NCI-H510A treated with DMSO at 0.1 percent for 48 hours (cell line): ENCODE results near the gene XKR7.

Source experiments
- DNase-seq: peaks from one replicate; lab custom pipeline; 2025; lab: John Stamatoyannopoulos, UW

Gene XKR7

DNA sequence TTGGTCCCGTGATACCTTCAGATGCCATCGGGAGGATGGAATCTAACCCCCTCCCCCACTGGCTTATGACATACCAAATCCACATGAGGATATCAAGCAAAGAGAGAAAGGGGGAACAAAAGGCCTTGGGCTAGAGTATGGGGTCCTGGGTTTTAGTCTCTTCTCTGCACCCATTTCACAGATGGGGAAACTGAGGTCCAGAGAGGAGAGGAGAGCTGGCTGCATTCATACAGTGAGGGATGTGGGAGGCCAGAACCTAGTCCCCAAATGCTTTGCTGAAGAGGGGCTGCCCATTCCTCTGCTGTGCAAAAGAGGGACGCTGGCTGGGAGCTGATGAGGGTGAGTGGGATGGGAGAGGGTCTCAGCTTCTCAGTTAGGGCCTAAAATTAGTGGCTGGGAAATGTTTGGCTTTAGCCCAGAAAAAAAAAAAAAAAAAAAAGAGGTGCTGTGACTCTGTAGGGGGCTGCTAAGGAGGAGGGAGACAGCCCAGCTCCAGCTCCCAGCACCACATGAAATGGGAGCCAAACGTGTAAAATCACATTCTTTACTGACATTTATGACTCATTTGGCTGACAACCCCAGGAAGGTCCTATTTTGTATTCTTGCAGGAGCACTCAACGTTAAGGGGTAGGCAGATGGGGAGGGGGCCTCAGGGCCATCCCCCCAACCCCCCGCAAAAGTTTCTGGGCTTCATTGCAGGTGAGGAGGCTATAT is 11.9 kb downstream of the XKR7 start:
- DNase-seq = no peak

DNA sequence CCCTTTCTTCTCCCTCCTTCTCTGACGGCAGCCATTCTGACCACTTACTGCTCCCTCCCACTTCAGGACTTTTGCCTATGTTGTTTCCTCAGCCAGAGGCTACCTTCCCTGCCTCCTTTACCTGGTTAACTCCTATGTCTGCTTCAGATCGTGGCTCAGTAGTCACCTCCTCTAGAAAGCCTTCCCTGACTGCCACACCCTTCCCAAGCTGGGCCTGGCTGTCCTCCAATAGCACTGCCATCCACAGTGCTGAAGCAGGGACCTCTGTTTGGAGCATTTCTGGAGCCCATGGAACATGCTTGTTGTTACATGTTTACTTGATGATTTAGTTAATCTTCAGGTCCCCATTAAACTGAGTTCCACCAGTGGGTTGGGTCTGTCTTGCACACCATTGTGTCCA is 13.8 kb downstream of the XKR7 start:
- no peak for DNase-seq

GRCh38 chr20:31984981-31985471 is 17.1 kb downstream of the XKR7 start:
- DNase-seq = no peak

DNA sequence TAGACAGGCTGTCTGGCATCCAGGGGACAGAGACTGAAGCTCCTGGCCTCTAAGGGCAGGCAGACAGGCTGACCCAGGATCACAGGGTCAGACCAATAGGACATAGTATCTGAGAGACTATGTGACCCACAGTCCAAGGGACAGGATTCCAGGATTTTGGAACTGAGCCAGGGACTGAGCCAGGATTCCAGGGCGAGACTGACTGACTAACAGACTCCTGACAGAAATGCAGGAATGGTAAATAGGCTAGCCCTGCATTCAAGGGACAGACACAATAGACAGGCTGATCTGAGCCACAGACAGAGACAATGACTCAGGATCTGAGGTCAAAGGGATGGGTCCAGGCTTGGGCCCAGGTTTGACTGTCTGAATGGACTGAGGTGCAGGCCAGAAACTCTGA is 19.8 kb downstream of the XKR7 start:
- no peak for DNase-seq

DNA sequence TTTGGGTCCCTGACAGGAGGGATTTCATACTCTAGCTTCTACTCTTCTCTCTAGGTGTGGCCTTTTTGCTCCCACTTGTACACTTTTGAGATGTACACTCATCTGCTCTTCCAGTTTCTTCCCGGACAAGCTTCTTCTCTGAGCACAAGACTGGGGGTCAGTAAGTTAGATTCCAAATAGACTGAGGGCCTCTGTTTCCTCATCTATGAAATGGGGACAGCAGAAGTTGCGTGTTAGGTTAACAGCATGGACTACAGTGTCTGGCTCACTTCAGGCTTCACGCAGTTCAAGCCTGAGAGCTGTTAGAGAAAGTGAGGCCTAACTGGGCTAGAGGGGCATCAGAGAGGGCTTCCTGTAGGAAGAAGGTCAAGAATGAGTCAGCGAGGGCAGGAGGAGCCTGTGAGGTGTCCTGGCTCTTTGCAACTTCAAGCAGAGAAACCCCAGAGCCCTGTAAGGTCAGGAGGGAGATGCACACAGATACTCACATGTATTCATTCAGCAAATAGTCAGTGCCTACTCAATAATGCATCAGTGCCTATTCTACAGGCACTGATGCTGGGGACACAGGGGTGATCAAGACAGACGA is 20.6 kb downstream of the XKR7 start:
- DNase-seq = no peak

GRCh38 chr20:31989030-31989645 is 21.2 kb downstream of the XKR7 start:
- no peak for DNase-seq

DNA sequence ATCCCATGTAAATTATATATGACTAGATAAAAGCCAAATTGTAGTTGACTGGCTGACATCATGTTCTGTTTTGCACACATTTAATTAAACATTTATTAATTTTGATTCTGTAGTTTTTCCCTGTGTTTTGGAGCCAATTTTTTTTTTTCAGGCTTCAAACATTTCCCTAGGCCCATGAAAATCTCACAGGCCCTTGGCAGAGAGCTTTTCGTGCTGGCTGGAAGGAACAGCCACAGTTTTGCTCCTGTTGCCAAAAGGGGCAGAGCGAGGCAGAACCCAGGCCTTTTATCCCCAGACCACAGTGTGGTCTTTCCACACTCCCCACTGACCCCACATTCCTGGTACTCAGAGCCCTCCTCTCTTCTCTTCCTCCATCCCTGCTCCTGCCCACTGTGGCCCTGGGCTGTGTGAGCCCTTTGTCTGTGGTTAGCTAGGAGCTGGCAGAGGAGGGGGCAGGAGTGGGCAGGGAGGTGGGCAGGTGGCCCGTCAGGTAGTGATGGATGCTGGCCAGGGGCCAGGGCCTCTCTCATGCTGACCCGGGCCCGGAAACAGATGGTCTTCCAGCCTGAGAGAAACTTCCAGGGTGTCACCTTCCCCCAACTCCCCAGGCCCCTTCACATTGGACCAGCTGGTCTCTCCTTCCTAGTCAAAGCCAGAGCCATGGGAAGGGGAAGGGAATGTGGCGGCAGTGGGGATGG is 22.8 kb downstream of the XKR7 start:
- no peak for DNase-seq

DNA sequence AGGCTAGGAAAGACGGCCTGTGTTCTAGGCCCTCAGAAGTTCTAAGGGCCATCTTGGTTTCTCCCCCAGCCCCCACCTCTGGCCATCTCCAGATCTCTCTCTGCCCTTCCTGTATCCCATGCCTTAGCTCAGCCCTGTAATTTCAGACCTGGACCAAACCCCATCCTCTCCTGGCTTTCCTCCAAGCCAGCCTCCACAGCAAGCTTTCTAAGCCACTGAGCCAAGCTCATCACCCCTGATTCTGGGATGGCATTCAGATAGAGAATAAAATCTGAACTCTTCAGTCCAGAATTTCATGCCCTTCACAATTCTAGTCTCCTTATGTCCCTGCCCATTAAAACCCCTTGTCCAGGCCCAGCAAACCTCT is 23.4 kb downstream of the XKR7 start:
- no peak for DNase-seq

DNA sequence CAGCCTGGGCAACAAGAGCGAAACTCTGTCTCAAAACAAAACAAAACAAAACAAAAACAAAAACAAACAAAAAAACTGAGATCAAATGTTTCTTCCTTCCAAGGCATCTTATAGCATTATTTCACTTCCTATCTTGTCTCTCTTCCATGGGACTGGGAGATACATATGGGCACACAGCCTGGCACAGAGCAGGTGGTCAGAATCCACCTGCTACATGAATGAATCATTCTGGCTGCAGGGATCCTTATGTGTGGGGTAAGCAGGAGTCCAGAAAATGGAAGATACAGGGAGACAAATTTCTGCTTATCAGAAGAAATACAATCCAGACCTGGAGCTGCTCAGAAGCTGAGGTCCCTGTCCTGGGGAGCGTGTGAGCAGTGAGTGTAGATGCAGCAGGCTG is 24.1 kb downstream of the XKR7 start:
- no peak for DNase-seq

DNA sequence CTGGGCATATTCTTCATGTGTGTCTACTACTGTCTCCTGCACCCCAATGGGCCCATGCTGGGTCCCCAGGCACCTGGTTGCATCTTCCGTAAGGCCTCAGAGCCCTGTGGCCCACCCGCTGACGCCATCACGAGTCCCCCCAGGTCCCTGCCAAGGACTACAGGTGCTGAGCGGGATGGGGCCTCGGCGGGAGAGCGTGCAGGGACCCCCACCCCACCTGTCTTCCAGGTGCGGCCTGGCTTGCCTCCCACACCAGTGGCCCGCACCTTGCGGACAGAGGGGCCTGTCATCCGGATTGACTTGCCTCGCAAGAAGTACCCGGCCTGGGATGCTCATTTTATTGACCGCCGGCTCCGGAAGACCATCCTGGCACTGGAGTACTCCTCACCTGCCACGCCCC is 29.0 kb downstream of the XKR7 start:
- no peak for DNase-seq

- DNase-seq = no peak
Observed at GRCh38 chr20:31998246-31998645, 30.3 kb downstream of the XKR7 start.

DNA sequence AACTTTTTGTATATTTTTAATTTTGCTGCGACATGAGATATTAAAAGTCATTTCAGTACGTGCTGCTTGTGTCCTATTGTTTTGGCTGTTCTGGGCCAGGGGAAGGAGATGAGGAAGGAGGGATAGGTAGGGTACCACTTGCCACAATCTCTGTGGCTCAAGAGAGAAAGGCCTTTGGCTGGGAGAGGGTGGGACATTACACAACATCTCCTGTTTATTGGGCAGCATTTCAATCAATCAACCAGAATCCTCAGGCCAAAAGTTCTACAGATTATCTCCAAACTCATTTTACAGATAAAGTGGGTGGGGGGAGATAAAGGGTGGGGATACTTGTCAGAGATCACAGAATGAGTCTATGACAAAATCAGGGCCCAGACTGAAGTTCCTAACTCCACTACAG is 35.4 kb downstream of the XKR7 start:
- no peak for DNase-seq

DNA sequence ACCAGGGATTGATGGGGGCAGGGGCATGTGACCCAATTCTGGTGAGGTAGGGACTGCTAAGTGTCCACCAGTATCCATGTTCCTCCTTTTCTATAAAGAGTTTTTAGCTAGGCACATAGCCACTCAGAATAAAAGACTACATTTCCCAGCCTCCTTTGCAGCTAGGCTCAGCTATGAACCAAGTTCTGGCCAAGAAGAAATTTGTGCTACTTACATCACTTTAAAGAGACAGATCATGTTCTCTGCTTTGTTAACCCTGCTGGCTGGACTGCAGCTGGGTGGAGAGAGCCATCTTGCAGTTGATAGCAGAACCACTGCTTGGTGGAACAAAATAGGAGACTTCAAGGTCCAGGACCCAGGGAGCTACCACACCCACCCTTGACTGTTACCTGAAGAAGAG is 37.0 kb downstream of the XKR7 start:
- no peak for DNase-seq

DNA sequence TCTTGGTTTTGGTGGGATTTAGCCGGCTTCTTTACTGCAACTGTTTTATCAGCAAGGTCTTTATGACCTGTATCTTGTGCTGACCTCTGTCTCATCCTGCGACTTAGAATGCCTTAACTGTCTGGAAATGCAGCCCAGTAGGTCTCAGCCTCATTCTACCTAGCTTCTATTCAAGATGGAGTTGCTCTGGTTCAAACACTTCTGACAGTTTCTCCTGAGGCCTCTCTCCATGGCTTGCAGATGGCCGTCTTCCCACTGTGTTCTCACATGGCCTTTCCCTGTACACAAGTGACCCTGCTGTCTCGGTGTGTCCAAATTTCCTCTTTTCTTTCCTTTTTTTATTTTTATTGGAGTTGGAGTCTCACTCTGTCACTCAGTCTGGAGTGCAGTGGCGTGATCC is 38.1 kb downstream of the XKR7 start:
- no peak for DNase-seq

- DNase-seq = peak; percentile 27
Observed at GRCh38 chr20:32006841-32007786, 39.2 kb downstream of the XKR7 start.

DNA sequence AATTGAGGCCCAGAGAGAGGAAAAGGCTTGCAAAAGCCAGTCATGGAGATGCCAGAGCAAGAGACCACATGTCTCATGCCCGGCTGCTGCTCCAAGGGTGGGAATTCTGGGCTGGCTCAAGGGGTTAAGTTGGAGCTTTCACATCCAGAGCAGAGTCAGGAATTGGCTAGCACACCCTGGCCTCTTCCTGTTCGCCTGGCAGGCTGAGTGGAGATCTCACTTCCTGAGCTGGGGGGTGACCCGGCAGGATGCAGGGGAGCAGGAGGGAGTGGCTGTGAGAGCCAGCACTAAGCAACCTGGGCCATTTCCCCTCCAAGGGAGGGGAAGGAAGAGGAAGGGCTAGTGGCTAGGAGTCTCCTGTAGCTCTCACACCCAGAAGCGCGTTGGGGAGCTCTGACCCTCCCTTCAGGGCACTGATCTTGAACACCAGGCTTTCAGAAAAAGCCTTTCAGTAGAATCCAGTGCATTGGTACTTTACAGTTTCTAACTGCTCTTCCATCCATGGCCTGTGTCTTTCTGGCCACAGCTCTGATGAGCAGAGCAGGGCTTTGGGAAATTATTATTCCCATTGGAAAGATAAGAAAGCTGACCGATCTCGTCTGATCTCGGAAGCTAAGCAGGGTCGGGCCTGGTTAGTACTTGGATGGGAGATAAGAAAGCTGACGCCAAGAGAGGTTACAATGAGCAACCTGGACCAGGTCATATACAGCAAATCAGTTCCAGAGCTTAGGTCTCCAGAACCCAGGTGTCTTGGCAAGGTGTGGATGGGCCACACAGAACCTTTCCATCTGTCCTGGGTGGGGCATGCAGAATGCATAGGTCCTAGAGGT is 40.1 kb downstream of the XKR7 start:
- DNase-seq = peak; percentile 20

DNA sequence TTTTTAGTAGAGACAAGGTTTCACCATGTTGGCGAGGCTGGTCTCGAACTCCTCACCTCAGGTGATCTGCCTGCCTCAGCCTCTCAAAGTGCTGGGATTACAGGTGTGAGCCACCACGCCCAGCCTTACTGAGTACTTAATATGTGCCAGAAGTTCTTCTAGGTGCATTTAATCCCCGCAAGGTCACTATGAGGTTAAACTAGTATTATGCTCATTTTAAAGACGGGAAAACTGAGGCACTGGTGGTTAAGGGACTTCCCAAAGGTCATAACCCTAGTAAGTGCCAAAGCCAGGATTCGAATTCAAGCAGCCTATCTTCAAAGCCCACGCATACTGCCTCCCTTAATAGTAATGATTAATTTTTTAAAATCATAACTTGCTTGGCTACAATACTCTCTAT is 41.6 kb downstream of the XKR7 start:
- no peak for DNase-seq

DNA sequence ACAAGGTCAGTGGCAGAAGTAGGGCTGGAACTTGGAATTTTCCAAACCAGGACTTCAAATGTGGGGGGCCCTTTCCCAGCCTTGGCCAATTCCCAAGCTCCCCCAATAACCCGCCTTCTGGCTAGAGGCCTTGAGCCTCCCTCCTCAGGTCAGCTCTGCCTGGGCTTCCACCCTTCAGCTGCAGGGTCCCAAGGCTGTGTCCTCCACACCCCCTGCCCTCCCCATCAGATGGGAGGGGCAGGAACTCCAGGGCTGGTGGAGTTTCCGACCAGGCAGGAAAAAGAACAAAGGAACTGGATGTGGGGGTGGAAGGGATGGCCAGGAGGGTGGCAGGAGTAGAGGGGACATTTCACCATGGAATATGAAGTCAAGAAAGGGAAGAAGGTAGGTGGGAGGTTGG is 42.1 kb downstream of the XKR7 start, which contains the start of gene CCM2L:
Gene CCM2L (plus strand): TSS at position 338 of the 400 bp plus-strand sequence. CDS start 17 bp downstream, at position 355.
- DNase-seq = no peak

GRCh38 chr20:32010666-32011065 is 42.7 kb downstream of the XKR7 start:
- no peak for DNase-seq

DNA sequence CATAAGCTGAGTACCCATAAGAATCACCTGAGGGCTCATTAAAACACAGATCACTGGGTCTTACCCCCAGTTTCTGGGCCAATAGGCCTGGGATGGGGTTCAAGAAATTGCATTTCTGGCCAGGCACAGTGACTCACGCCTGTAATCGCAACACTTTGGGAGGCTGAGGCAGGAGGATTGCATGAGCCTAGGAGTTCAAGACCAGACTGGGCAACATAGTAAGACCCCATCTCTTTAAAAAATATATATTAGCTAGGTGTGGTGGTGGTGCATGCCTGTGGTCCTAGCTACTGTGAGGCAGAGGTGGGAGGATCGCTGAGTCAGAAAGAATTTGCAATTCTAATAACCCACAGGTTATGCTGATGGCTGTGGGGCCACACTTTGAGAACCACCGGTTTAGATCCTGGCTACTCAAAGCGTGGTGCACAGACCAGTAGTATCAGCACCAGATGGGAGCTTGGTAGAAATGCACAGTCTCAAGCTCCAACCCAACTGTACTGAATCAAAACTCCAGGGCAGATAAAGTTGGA is 44.3 kb downstream of the XKR7 start:
- no peak for DNase-seq

- DNase-seq = no peak
Observed at GRCh38 chr20:32013326-32013725, 45.4 kb downstream of the XKR7 start.
